Sigmoid colon (tissue), 4 donors: ENCODE data around the gene MOXD1.

ENCODE experiments used
- EP300 ChIP-seq, 4 donors: sonication (generic); formaldehyde crosslinking; IDR thresholded peaks; one replicate each; pipeline ENCODE4 v1.6.1; 2017; ENCODE audit warnings: antibody characterized with exemption in 4 of 4
- POLR2A ChIP-seq, 2 donors: fragments of 450-650 bp; IDR thresholded peaks; one replicate each; pipeline ENCODE4 v1.6.1; 2016; ENCODE audit warnings: antibody characterized with exemption in 2 of 2, mild to moderate bottlenecking in 2 of 2, moderate library complexity in 2 of 2
- TF ChIP-seq, protein P1 (sequence below), 4 experiments: fragments of 450-650 bp in 3 of 4; fragments of 200-600 bp in 1 of 4; IDR thresholded peaks; one replicate each; pipeline ENCODE4 v1.5.1; 2016 to 2019; ENCODE audit warnings: antibody characterized with exemption in 4 of 4, mild to moderate bottlenecking in 3 of 4, moderate library complexity in 2 of 4

DNA sequence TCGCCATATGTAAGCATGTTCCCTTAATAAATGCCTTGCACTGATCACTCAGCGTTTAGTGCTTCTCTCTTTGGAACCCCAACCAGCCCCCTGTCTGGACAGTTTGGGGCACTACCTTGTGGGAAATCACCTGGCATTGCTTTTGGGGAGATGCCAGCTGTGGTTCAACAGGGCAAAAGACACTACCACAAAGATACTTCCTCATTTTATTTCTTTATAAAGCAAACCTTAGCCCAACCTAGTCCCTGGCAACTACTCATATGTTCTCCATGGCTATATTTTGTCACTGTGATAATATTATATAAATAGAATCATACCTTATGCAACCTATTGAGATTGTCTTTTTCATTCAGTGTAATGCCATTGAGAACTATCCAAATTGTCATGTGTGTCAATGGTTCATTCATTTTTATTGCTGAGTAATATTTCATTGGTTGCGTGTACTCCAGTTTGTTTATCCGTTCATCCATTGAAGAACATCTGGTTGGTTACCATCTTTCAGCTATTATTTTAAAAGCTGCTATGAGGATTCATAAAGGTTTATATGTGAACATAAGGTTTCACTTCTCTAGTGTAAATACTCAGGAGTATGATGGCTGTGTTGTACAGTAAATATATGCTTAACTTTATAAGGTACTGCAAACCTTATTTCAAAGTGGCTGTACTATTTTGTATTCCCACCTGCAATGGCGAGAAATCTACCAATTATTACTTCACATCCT lies 114.8 kb downstream of the MOXD1 start:
- TF ChIP-seq POLR2A (IDR thresholded peaks at IDR 0.05) (no peak), EP300 (IDR thresholded peaks at IDR 0.05) (no peak)
- TF ChIP-seq, protein P1, sequence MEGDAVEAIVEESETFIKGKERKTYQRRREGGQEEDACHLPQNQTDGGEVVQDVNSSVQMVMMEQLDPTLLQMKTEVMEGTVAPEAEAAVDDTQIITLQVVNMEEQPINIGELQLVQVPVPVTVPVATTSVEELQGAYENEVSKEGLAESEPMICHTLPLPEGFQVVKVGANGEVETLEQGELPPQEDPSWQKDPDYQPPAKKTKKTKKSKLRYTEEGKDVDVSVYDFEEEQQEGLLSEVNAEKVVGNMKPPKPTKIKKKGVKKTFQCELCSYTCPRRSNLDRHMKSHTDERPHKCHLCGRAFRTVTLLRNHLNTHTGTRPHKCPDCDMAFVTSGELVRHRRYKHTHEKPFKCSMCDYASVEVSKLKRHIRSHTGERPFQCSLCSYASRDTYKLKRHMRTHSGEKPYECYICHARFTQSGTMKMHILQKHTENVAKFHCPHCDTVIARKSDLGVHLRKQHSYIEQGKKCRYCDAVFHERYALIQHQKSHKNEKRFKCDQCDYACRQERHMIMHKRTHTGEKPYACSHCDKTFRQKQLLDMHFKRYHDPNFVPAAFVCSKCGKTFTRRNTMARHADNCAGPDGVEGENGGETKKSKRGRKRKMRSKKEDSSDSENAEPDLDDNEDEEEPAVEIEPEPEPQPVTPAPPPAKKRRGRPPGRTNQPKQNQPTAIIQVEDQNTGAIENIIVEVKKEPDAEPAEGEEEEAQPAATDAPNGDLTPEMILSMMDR (IDR thresholded peaks at IDR 0.05) = no peak
